ENCODE results near the gene CGB2.
"Not testable (repeated sequence)": the region's sequence is repeated elsewhere in the genome, so short reads cannot be mapped to it uniquely, and the experiment has no call there.

The CGB2 gene

GRCh38 chr19:49038557-49039276 lies 7.0 kb downstream of the CGB2 start:
- DNase-seq: not testable (repeated sequence)

DNA sequence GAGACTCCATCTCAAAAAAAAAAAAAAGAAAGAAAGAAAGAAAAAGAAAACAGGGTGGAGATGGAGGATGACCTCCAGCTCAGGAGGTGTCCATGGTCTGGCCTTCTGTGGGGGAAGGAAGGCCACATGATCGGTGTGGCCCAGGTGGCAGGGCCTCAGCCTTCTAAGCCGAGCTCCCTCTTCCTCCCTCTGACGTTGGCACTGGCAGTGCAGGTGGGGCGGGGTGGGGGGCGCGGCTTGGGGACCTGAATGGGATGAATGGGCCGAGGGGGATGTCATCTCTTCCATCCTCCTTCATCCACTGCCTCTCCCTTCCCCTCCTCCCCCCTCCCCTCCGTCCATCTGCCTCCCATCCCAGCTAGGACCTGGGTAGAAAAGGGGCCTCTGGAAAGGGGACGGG lies 8.0 kb downstream of the CGB2 start:
- not testable (repeated sequence) for DNase-seq

DNA sequence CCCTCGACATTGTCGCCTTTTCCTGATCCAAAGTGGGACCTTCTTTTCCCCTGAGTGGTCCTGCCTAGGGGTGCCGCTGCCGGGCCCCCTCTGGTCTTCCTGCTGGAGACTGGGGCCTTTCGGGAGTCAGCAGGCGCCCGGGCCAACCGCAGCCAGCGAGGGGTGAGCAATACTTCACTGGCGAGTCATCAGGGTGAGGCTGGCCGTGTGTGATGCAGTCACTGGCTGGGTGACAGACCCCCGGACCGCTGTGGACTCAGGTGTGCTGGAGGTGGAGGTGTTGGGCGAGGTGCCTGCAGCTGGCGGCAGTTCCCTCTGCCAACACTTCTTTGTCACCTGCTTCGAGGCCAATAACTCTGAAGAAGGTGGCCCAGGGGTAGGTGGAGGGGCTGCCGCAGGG lies 10.5 kb downstream of the CGB2 start:
- DNase-seq: no peak

DNA sequence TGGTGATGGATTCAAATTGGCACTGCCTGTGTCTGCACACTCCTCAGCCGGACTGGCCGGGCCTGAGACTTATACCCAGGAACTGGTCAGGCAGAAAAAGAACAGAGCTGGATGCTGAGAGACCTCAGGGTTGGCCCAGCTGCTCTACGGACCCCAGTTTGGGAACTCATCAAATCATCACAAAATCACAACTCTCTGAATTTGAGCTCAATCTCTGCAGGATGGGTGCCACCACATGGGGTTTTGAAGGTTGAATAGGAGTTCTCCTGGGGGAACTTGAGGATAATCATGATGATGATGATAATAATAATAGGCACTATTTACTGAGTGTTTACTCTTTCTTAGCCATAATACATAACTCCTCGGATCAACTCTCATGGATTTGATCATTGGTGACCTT lies 11.0 kb downstream of the CGB2 start:
- not testable (repeated sequence) for DNase-seq

DNA sequence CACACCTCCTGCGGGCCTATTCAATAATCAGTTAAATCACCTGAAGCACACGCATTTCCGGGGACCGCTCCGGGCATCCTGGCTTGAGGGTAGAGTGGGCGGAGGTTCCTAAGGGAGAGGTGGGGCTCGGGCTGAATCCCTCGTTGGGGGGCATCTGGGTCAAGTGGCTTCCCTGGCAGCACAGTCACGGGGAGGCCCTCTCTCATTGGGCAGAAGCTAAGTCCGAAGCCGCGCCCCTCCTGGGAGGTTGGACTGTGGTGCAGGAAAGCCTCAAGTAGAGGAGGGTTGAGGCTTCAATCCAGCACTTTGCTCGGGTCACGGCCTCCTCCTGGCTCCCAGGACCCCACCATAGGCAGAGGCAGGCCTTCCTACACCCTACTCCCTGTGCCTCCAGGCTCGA lies 11.9 kb downstream of the CGB2 start, which contains the start of gene CGB5:
Gene CGB5, plus strand, starts transcription at position 301 of the 400 bp plus-strand sequence. CDS start 362 bp downstream, outside the sequence.
- DNase-seq: not testable (repeated sequence)

GRCh38 chr19:49049011-49049410 lies 17.3 kb downstream of the CGB2 start, which contains the start of gene CGB8:
Gene CGB8, minus strand, starts transcription at chr19:49049111. Its CDS starts 372 bp downstream, at chr19:49048739.
- DNase-seq: not testable (repeated sequence)

GRCh38 chr19:49049834-49050233 lies 18.1 kb downstream of the CGB2 start:
- not testable (repeated sequence) for DNase-seq

DNA sequence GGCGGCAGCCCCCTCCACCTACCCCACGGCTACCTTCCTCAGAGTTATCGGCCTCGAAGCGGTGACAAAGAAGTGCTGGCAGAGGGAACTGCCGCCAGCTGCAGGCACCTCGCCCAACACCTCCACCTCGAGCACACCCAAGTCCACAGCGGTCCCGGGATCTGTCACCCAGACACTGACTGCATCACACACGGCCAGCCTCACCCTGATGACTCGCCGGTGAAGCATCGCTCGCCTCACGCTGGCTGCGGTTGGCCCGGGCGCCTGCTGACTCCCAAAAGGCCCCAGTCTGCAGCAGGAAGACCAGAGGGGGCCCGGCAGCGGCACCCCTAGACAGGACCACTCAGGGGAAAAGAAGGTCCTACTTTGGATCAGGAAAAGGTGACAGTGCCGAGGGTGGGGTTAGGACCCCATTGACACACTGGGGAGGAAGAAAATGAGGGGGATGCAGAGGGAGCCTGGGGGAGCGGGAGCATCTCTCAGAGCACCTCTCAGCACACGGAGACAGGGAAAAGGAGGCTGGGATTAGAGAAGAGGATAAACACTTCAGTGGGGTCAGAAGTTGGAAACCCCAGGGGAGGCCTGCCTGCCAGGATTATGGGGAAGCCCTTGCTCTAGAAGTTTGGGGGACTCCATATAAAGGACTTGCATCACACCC lies 18.8 kb downstream of the CGB2 start:
- DNase-seq: not testable (repeated sequence)

- DNase-seq: peak; percentile 43 to 48
Observed at GRCh38 chr19:49056101-49056901, 24.6 kb downstream of the CGB2 start.

DNA sequence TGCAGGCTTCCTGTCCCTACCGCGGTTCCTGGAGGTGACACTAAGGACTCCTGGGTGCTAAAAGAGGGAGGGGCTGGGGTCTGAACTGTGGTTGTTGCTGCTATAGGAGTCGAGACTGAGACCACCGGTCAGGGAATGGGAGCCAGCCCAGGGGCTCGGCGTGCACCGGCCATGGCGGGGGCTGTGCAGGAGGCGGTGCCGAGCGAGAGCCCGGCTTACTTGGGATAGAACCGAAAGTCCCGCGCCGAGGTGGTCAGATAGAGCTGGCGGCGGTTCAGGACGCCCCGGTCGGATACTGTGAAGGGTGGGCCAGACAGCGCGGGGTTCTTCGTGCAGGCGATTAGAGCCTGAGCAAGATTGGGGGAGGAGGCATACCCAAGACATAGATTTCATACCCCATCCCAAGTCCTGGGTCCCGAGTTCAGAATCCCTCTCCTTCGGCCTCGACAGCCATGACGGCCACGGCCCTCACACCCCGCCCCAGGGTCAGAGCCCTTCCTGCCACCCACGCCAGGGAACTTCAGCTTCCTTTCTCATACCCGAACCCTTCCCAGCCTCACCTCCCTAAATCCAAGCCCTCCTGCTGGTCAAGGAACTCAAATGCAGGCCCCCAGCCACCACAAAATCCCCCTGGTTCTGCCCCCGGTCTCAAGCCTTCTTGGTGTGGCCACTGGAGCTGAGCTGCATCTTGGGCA lies 25.4 kb downstream of the CGB2 start:
- not testable (repeated sequence) for DNase-seq

DNA sequence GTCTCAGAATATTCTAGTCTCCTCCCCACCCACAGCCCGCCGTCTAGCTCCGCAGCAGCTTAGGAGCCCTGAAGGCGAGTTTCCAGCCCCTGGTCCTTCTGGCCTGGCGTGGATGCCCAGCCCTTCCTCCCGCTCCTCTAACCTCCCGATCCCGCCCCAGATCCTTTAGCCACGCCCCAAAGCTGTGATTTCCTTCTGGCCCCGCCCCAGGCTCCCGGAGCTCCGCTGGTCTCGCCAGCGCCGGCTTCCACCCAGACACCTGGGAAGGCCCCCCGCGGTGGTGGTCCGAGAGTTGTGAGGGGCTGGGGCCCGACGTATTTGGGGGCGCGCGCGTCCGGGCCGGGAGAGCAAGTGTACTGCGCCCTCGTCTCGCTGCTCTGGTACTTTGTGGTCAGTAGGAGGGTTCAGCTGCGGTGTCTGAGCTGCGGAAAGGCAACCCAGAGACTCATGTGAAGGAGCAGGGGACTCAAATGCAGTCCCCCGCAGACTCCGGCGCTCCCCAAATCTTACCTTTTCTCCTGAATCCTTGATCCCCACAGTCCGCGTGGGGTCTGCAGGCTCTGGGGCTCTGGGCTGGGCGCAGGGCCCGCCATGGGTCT lies 26.0 kb downstream of the CGB2 start, which contains the start of gene CGB7:
Gene CGB7, minus strand, starts transcription at position 114 of the 599 bp plus-strand sequence. CDS start 2,374 bp downstream, outside the sequence.
- peak; percentile 33 to 44 for DNase-seq

DNA sequence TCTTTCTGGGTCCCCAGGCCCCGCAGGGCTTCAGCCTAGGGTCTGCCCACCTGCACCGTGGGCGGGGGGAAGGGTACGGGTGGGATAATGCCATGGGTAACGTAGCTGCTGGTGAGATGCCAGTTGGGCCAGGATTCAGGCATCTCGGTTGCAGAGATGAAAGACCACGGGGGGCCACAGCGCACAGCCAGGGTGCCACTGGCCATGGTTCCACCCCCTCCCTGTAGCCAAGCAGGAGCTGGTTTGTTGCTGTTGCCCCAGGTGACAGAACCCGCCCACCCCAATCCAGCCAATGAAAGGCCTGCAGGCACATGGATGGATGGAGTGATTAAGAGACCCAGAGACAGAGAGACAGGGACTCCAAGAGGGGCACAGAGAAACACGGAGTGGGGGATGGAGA lies 26.9 kb downstream of the CGB2 start:
- no peak for DNase-seq

DNA sequence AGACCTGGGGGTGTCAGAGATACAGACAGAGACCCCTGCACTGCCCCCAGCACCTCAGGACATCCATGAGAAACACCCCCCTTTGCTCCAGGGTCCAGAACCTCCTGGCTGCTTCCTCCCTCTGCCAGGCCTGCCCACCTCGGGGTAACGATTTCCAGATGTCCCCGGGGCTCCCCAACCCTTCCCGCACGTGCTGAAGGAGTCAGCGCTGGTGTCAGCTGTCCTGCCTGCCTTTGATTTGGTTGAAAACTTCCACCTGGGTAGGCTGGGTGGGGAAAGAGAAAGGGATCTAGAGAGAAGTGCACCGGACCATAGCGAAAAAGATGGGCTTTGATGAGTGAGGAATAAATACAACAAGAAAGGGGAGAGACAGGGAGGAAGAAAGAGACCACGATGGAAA lies 27.4 kb downstream of the CGB2 start:
- DNase-seq: no peak

GRCh38 chr19:49061000-49061399 lies 29.3 kb downstream of the CGB2 start:
- no peak for DNase-seq

- no peak for DNase-seq
Observed at GRCh38 chr19:49061445-49061844, 29.8 kb downstream of the CGB2 start.

GRCh38 chr19:49064029-49064629 lies 32.4 kb downstream of the CGB2 start:
- DNase-seq: no peak

GRCh38 chr19:49064768-49065611 lies 33.3 kb downstream of the CGB2 start, which contains the start of gene NTF4:
Gene NTF4, minus strand, starts transcription at chr19:49064818. Its CDS starts 2,821 bp downstream, at chr19:49061997.
- no peak for DNase-seq

GRCh38 chr19:49065905-49066512 lies 34.3 kb downstream of the CGB2 start:
- no peak for DNase-seq

- no peak for DNase-seq
Observed at GRCh38 chr19:49067554-49067953, 35.9 kb downstream of the CGB2 start.

- no peak for DNase-seq
Observed at GRCh38 chr19:49069026-49069425, 37.3 kb downstream of the CGB2 start.
